Measurements from ENCODE around the gene GAB3.

The GAB3 gene

DNA sequence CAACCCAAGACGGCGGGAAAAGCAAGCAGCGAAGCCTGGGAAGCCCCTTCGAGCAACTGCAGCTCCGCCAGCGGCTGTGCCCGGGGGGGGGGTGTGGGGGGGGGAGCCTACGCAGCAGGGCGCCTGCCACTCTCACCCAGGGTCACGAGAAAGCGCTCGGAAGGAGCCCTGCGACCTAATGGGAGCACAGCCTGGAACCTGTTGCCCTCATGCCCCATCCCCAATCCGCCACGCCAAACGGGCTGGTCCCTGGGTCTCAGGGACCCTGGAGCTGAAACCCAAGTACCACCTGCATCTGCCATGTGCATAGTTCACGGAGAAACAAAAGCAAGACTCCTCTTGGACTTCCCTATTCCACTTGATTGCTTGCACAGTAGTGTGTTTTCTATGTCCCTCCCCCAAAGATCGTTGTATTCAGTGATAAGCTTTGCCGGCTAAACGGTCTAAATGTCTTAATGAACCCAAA lies 359 bp upstream of the GAB3 start:
- no peak for DNase-seq (ENCODE audit: low spot score)

DNA sequence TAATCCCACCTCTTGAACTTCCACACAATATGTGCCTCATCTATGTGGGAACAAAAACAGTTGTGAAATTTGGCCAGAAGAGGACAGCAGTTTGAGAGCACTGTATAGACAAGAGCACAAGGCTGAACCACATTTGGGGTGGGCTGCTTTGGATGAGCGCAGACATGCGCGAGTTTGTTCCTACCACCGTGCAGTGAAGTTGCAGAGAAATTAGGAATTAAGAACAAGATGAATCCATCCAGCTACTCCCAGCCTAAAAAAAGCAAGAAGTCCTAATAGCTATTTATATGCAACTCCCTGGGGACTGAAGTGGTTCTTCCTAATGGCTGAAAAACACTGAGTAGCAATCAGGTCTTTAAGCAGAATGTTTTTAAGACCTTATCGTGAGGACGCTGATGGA lies 1.0 kb downstream of the GAB3 start:
- DNase-seq (ENCODE audit: low spot score) = no peak

DNA sequence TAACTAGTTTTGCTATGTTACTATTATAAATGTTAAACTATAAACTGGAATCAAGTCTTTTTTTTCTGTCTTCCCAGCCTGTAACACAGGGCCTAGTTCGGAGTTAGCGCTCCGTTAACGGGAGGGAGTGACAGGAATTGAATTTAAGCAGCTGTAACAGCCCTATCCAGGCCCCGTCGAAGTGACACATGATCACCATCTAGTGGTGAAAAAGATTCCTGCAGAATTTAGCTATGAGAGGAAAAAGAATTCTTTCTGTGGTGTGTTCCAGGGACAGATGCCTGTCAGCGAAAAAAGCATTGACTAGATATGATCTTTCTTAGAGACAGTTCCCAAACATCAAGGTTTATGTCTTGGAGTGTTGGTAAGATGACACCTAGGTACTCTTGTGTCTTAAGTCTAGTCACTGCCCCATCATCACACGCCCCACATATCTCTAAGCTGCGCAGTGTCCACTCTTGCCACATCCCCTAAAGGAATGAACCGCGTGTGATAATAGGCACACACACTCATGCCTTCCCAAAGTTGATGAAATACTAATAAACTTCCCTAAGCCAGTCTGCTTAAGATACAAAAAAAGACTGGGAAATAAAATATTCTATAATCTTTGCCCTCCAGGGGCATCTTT lies 2.1 kb downstream of the GAB3 start:
- DNase-seq (ENCODE audit: low spot score) = no peak

DNA sequence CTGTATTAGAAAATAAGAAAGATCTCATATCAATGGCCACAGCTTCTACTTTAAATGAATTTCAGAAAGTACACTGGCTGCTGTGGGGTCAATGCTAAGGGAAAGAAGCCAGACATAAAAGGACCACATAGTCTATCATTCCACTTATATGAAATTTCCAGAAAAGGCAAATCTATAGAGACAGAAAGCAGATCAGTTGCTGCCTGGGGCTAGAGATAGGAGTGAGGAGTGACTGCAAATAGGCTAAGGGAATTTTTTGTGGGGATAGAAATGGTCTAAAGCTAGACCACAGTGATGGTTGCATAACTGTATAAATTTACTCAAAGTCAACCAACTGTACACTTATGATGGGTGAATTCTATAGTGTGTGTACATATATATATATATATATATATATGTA lies 8.3 kb downstream of the GAB3 start:
- no peak for DNase-seq (ENCODE audit: low spot score)

DNA sequence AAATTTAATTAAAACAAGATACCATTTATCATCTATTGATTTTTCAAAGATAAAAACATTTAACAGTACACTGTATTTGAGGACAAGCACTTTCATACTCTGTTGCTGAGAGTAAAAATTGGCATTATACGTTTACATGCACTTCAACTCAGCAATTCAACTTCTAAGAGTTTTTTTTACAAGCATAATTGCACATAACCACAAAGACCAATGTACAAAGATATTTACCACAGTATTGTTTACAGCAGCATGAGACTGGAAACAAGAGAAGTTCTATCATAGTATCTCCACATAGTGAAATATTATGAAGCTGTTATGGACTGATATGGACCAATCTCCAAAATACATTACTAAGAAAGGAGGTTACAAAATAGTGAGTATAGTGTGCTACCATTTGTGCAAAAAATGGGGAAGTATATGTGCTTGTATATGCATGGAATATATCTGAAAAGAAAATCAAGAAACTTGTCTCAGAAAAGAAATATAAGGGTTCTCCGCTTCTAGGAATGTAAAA lies 10.9 kb downstream of the GAB3 start:
- DNase-seq (ENCODE audit: low spot score) = no peak

DNA sequence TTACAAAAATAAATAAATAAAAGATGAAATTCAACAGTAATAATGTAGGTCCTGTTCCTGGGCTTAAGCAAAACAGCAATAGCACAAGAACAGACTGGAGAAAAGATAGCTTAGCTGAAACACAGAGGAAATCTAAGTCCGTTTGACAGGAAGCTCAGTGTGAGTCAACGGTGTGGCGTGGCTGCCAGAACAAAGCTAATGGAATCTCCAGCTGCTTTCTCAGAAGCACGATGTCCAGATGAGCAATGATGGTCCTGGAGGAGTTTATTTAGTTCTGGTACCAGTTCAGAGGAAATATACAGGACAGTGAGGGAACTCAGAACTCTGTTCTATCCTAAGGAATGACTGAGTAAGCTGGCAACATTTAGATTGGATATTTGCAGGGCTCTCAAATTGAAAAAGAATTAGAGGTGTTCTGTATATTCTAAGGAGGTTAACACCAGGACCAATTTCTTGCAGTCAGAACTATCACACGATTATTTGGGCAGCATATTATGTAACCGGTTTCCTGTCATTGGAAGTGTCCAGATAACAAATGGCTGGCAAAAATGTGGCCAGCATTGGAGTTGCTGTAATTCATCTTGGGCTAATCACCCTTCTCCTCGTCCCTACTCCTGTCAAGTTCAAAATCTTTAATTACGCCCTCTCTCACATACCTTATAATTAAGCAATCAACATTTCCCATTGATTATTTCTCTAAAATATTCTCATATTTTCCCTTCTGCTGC lies 12.7 kb downstream of the GAB3 start:
- DNase-seq (ENCODE audit: low spot score) = no peak

DNA sequence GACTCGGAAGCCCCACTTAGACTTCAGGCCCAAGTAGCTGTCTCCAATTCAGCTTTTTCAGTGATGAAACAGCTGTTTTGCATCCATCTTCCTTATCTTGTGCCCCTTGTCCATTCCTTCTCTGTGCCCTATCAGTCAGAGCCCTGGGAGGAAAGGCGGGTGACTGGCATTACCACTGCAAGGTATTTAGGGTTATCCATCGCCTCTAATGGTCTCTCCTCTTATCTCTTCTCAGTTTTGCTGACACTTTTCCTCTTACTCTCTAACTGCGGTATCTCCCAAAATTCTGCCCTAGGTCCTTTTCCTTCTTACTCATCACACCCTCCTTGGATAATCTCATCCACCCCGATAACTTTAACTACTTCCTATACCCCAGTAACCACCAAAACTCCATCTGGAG lies 13.7 kb downstream of the GAB3 start:
- no peak for DNase-seq (ENCODE audit: low spot score)

DNA sequence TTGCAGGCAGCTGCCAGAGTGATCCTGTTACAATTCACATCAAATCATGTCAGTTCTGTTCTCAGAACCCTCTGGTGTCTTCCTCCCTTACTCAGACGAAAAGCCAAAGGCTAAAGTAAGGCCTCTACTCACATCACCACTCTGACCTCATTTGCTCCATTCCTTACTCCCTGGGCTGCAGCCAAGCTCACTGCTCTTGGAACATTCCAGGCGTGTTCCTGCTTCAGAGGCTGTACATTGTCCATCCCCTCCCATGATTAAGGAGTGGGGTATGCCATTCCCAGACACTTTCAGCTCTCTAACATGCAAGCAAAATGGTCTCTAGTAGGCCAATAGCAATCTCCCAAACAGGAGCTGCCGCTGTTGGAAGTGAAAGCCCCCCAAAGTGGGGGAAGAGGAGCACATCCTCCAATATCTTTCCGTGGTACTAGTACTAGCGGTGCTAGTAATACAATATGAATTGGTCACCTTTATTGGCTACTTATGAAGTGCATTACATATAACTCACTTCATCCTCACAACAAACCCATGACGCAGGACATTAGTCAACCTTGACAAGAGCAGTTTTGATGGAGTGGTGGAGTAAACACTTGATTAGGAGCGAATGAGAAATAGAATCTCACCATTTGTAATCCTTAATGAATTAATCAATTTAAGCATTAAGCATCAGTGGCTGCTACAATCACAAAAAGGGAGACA lies 15.0 kb downstream of the GAB3 start:
- no peak for DNase-seq (ENCODE audit: low spot score)

DNA sequence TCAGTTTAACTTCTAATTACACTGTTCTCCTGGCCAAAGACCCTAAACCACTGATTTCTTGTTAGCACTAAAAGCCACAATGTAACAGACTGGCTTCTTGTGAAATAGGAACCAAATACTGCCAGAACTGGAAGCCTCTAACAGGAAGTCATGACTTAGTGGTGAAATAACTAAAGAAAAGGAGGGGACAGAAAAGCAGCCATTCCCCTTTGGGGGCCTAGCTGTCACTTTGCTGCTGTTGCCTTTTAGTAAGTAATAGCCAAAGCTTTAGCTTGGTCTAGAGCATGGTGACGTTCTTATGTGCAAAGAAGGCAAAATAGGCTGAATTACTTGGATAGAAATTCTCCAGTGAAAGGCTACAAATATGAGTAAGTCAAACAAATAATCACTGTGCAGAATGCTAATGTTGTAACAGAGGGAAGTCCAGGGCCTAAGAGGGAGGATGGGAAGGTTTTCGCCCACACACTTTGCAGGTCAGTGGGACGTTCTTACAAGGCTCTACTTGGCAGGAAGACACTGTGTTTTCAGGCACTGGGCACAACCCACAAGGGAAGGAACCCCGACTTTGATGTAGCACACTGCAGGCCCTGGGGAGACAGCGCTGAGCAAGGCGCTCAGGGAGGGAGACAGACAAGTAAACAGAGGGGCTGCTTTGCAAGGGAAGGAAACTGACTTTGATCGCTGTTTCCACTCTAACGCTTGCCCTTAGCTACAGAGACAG lies 16.7 kb downstream of the GAB3 start:
- no peak for DNase-seq (ENCODE audit: low spot score)

DNA sequence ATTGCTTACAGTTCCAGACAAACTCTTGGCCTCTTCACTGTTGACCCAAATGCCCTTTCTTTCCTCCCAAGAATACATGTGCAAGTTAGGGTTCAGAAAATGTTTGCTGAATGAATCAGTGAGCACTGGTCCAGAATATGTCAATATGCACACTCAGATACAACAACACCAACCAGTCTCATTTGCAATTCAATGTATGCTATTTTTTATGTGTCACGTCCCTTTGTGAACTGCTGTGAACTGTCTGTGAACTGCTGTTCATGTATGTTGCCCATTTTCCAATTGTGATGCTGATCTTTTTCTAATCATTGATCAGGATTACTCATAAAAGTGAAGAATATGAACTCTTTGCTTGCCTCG lies 17.8 kb downstream of the GAB3 start:
- no peak for DNase-seq (ENCODE audit: low spot score)

DNA sequence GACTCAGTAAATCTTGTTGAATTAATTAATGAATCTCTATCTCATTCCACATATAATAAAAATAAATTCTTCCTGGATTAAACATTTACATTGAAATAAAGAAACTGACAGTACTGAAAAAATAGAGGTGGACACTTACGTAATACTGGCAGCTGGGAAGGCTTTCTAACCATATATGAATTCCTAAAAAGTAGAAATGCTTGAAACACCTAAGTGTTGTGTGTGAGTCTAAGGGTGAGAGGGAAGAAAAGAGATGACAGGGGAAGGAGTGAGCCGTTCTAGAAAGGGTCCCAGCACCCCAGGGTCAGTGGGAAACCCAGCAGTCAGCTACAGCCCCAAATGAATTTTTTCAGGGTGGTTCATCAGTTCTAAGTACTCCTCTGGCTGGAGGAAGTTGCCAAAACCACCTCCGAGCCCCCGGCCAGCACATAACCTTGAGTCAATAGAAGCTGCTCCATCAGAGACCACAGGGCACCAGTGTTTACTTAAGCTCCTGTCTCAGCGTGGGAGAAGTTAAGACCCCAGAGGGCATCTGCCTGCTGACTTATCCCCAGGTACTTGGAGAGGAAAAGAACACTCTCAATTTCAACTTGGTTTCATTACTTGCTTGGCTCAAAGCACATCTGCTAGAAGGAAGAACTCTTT lies 18.3 kb downstream of the GAB3 start:
- no peak for DNase-seq (ENCODE audit: low spot score)

DNA sequence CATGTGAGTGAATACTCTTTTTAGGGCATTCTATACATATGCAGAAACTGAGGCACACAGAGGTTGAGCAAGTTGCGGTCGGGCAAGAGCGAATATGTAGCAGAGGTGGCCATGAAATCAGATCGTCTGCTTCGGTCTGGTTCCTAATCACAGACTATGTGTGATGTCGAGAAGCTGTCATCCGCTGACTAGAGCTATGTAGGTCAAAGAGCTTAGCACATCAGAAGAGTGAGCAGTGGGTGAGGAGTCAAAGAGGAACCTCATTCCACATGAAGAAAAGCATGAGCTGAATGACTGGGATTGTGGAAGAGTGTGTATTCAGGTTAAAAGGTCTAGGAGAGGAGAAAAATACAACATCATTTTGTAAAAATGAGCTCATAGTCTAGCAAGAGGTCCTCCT lies 19.0 kb downstream of the GAB3 start:
- DNase-seq (ENCODE audit: low spot score) = no peak

DNA sequence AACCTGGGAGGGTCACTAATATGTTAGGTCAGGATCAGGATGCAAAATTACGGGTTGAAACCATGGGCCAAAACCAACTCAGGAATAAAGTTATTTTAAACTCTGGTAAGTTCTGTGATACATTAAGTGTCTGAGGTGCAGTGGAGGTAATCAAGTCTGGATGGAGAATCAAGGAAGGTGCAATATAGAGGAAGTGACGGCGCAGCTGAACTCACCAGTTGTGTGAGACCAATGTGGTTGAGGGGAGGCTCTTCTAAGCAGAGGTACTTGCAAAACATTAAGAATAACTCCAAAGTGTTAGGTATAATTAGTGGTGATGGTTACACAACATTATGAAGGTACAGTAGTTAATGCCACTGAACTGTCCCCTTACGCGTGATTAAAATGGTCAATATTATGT lies 19.7 kb downstream of the GAB3 start:
- no peak for DNase-seq (ENCODE audit: low spot score)

DNA sequence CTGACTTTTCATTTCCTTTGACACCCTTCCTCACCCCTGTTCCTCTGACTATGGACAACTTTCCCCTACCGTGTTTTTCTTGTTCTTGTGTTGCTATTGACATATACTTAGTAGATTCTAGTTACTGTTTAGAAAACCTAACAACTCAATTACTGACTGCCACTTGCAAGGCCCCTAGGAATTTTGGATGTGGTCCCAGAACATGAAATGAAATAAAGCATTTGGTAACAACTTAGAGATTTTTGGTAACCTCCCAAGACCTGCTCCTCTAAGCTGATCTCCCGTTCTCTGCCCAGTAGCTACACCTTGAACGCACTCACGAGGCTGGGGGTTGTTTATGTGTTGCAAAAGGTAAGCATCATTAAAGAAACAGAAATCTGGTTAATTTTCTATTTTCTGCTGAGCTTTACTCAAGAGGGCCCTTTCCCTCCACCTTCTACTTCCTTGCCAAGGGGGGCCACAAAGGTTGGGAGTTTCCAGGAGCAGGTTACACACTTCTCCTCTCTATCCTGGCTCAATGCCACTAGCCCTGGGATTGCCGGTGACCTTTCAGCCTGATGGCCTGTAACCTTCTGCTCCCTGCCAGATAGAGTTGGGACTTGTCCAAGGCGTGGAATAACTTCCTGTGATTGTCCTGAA lies 20.5 kb downstream of the GAB3 start:
- no peak for DNase-seq (ENCODE audit: low spot score)

DNA sequence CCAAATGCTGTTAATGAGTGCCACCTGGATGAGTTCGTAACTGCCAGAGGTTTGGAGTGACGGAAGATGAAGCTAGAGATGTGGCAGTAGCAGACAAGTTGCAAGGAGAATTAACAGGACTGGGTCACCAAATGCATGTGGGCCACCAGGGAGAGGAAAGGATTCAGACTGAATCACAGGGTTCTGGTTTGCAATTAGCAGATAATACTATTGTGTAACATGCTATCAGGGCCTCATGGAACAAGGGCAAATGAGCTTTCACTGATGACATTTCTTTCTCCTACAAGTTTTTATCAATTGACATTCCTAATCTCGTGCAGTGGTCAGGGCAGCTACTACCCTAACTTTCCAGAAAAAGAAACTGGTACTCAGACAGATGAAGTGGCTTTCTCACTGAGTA lies 21.4 kb downstream of the GAB3 start:
- DNase-seq (ENCODE audit: low spot score) = no peak

DNA sequence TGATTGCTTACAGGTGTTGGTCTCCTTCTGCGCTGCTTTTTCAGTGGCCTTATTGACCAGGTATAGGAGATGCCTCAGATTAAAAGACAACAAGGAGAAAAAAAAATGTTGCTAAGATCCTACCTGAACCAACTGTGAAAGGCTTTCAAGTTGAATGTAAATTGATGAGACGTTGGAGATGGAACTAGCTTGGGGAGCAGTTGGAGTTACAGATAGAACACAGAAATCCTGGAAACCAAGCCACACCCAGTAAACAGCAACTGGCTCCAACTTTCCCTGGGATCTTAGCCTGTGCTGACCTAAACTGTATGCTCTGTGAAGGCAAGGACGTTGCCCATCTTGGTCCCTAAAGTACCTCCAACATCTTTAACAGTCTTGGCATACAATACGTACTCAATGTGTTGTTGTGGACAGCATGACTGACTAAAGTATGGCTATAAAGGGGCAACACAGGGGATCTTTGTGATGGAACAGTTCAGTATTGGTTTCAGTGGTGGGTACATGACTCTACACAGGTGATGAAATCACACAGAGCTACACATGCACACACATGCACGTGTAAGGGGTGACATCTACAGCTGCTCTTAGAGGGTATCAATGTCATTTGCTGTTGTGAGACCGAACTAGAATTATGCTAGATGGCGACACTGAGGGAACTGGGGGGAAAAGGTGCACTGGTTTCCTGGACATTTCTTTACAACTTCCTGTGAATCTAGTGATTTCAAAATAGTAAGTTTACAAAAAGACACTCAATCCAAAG lies 22.3 kb downstream of the GAB3 start:
- no peak for DNase-seq (ENCODE audit: low spot score)

DNA sequence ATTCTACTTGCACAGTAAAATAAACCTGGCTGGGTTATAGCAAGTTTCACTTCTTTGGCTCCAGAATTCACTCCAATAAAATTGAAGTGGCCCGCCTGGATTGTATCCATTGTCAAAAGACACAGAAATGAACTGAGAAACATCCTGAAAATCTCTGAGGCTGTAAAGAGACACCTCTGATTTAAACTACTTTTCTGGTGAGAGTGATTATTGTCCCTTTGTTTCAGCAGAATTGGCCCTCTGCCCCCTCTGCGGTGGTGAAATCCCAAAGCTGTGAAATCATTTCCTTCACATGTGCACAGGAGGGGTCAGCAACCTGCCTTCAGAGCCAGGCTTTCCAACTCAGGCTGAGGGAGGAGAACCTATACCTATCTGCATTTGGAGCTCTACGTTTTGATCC lies 23.0 kb downstream of the GAB3 start:
- DNase-seq (ENCODE audit: low spot score) = peak; percentile 79

DNA sequence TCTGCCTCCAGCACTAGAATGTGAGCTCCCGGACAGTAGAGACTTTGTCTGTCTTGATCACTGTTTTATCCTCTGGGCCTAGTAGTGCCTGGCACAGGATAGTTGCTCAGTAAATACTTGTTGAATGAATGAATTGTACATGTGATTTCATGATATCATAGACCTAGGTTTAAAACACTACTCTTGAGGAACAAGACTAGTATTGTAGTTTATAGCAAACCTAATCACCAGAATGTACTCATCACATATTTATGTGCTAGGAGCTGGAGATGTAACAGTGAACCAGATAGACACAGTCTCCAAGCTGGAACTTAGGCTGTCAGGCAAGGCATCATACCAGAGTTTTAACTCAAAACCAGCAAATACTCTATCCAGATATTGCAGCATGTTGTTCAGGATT lies 23.5 kb downstream of the GAB3 start:
- no peak for DNase-seq (ENCODE audit: low spot score)

DNA sequence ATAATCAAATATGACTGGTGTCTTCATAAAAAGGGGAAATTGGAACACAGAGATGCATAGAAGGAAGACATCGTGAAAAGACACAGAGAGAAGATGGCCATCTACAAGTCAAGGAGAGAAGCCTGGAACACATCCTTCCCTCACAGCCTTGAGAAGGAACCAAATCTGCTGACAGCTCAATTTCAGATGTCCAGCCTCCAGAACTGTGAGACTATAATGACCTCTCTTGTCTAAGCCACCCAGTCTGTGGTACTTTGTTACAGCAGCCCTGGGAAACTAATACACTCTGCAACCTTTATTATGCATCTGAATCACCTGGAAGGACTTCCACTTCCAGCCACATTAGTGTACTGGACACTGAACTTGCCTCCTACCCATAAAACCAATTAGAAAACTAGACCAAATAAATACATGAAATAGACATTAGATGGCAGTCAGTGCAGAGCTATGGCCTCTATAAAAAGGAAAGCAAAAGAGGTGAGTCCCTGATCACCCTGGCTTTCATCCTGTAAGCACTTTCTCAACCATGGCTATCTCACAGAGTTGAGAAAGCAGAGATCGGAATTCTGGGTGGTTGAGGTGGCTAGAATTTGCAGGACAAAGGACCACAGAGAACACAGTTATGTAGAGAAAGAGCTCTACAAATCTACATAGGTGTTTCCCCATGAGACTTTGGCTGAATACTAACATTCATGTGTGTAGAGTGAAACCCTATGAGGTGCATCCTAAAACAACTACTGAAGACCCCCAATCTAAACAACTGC lies 25.7 kb downstream of the GAB3 start:
- DNase-seq (ENCODE audit: low spot score) = no peak

DNA sequence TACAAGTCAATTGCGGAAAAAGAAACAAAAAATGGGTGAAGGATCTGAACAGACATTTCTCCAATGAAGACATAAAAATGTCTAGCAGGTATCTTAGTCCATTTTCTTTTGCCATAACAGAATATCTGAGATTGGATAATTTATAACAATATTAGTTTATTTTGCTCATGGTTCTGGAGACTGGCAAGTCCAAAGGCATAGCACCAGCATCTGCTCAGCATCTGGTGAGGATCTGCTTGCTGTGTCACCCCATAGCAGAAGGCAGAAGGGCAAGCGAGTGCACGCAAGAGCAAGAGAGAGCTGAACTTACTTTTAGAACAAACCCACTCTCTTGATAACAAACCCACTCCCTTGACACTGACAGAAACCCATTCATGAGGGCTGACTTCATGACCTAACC lies 29.7 kb downstream of the GAB3 start:
- no peak for DNase-seq (ENCODE audit: low spot score)

All from left forelimb (tissue), 1 donor.